ENCODE data around the gene GABRA1.

GABRA1 gene

DNA sequence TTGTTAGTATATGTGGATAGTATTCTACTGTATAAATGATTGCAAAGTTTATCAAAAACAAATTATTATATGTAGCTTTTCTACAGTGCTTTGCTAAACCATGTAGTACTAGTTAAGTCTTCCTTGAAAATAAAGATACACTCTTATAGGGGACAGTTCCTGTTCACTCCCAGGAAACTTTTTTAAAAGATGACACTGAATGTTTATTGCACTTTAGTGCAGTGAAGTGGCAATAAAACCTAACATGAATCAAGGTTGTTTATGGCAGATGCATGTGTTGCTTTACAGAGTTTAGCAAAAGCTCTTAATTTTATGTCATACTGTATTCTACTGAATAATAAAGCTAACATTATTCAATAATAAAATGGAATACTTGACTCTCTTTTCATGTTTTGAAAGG is 51.7 kb downstream of the GABRA1 start:
- H3K4me3 ChIP-seq (ENCODE audit: low read depth, low read length): no peak overlapping the region
- TF ChIP-seq, protein P1, sequence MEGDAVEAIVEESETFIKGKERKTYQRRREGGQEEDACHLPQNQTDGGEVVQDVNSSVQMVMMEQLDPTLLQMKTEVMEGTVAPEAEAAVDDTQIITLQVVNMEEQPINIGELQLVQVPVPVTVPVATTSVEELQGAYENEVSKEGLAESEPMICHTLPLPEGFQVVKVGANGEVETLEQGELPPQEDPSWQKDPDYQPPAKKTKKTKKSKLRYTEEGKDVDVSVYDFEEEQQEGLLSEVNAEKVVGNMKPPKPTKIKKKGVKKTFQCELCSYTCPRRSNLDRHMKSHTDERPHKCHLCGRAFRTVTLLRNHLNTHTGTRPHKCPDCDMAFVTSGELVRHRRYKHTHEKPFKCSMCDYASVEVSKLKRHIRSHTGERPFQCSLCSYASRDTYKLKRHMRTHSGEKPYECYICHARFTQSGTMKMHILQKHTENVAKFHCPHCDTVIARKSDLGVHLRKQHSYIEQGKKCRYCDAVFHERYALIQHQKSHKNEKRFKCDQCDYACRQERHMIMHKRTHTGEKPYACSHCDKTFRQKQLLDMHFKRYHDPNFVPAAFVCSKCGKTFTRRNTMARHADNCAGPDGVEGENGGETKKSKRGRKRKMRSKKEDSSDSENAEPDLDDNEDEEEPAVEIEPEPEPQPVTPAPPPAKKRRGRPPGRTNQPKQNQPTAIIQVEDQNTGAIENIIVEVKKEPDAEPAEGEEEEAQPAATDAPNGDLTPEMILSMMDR (IDR thresholded peaks at IDR 0.05; ENCODE audit: low read depth, low read length): no peak

DNA sequence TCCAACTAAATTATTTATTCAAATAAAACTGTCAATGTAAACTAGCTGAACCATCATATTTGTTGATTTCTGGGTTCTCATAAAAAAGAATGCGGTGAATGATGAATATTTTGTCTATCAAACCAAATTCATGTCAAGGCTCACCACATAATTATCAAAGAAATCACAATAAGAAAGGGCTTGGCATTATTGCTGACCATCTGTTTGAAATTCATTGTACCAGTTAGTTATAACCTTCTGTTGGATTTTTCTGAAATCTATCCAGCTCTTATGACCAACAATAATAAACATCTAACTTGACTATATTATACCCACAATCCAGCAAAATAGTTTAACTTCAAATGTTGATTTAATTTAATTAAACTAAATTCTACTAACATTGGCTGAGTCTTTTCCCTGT is 53.1 kb downstream of the GABRA1 start:
- H3K4me3 ChIP-seq (ENCODE audit: low read depth, low read length): no peak overlapping the region
- TF ChIP-seq, protein P1 (IDR thresholded peaks at IDR 0.05; ENCODE audit: low read depth, low read length): no peak

DNA sequence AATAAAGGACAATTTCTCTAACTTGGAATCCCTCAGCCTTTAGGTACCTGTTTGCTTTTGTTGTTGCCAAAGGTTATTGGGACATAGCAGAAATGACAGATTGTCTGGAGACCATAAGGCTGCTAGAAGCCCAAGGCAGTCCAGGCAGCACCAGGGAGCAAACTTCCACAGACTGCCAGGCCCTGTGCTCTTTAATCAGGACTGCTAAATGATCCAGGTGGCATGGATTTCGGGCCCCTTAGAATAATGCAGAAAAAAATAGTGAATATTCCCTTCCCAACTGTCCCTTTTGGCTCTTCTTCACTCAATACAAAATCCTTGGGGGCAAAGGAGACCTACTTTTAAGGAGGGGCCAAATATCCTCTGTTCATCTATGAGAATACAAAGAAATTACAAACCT is 73.9 kb downstream of the GABRA1 start:
- TF ChIP-seq, protein P1 (IDR thresholded peaks at IDR 0.05; ENCODE audit: low read depth, low read length): no peak
- no peak overlapping the region for H3K4me3 ChIP-seq (ENCODE audit: low read depth, low read length)

DNA sequence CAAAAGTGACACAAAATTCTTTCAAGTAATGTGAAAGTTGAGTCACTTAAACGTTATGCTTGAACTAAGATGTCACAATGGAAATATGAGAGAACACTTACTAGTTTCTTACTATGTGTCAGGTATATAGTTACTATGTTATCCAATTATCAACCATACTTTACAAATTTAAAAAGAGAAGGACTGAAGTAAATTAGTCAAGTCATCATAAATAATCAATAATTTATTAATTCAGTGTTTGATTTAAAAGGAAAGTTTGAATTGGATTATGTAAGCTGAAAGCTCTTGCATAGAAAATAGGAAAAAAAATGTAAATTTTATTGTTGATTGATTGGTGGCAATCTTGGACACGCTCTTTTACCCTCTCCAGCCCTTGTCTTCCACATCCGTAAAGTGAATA is 76.3 kb downstream of the GABRA1 start:
- TF ChIP-seq, protein P1 (IDR thresholded peaks at IDR 0.05; ENCODE audit: low read depth, low read length): no peak
- H3K4me3 ChIP-seq (ENCODE audit: low read depth, low read length): no peak overlapping the region

DNA sequence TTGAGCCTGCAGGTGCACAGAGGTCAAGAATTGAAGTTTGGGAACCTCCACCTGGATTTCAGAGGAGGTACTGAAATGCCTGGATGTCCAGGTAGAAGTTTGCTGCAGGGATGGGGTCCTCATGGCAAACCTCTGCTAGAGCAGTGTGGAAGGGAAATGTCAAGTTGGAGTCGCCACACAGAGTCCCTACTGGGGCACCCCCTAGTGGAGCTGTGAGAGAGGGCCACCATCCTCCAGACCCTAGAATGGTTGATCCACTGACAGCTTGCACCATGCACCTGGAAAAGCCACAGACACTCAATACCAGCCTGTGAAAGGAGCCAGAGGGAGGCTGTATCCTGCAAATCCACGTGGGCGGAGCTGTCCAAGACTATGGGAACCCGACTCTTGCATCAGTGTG is 78.0 kb downstream of the GABRA1 start:
- no peak overlapping the region for H3K4me3 ChIP-seq (ENCODE audit: low read depth, low read length)

DNA sequence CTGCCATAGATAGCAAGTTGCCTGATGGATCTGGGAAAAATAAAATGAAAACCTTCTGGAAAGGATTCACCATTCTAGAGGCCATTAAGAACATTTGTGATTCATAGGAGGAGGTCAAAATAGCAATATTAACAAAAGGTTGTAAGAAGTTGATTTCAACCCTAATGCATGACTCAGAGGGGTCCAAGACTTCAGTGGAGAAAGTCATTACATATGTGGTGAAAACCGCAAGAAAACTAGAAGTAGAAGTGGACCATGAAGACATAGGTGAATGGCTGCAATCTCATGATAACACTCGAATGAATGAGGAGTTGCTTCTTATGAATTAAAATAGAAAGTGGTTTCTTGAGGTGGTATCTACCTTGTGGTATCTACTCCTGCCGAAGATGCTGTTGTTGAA is 86.6 kb downstream of the GABRA1 start:
- TF ChIP-seq, protein P1 (IDR thresholded peaks at IDR 0.05; ENCODE audit: low read depth, low read length): no peak
- no peak overlapping the region for H3K4me3 ChIP-seq (ENCODE audit: low read depth, low read length)

More for the DNA sequence above, 78.0 kb downstream of the GABRA1 start:
- TF ChIP-seq, protein P1 (IDR thresholded peaks at IDR 0.05; ENCODE audit: low read depth, low read length): no peak

DNA sequence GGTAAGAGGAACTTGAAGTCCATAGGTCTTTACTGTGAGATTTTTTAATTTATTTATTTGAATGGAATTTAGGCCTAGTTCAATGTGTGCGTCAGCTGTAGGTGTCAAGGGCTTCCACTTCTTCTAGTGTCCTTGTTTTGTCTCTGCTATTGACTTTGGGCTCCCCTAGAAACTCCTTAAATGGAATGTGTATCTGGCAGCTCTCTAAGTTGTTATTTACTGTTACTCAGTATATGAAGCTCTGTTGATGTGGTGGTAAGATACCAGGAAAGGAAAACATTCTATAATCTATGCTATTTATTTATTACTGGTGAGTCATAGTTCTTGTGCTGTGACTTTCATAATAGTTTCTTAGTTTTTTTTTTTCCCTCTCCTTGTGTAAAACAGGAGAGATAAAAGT is 97.1 kb downstream of the GABRA1 start:
- H3K4me3 ChIP-seq (ENCODE audit: low read depth, low read length): no peak overlapping the region
- TF ChIP-seq, protein P1 (IDR thresholded peaks at IDR 0.05; ENCODE audit: low read depth, low read length): no peak
